ENCODE data around the gene TMEM208. TPM values are rescaled to one million over a fixed set of nuclear protein-coding genes. Genes with fewer than 3 reads are reported as not detected.

Gene TMEM208
- total RNA-seq, 1 experiment from 2014 or later, result 43.3 TPM

DNA sequence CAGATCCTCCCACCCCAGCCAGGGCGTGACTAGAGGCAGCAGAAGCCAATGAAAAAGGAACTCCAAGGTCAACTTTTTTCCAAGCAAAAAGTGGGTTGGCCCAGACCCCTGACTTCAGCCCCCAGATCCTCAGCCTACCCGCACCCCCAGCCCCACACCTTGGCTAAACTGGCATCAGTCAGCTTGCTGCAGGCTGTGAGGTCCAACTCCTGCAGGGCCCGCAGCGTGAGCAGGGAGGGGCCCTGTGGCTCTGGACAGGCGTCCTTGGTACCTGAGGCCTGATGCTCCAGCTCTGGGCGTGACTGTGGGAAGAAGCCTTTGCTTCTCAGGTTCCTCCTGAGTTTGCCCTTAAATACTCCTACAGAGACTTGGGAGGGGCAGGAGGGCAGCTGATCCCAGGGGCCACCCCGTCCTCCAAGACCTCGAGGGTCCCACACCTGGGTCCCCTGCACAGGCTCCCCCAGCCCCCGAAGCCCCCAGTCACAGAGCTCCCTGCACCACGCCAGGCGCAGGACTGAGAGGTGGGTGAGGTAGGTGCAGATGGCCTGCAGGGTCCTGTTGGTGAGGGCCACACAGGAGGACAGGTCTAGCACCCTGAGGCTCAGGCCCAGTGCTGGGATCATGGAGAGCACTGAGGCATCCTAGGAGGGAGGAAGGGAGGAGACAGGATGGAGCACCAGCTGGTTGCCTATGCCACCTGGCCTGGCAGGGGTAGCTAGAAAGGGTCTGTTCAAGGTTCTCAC is 18.6 kb upstream of the TMEM208 start:
- DNase-seq (ENCODE audit: low read depth), result no peak

DNA sequence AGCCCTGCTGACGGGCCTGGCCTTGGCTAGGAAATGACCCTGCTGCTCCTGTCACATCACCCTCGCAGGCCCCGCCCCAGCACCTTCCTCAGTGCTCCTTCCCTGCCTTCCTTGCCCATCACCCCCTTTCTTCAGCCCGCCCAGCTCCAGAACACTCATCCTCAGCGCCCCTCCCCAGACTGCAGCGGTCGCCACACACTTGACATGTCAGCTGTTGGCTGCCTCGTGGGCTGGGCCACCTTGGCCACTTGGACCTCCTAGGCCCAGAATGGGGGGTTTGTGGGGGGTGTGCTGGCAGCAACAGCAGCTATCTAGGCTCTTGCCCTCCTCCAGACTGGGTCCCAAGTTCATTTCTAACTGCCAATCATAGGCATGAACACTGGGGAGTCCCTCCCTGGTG is 17.4 kb upstream of the TMEM208 start:
- no peak for DNase-seq (ENCODE audit: low read depth)

DNA sequence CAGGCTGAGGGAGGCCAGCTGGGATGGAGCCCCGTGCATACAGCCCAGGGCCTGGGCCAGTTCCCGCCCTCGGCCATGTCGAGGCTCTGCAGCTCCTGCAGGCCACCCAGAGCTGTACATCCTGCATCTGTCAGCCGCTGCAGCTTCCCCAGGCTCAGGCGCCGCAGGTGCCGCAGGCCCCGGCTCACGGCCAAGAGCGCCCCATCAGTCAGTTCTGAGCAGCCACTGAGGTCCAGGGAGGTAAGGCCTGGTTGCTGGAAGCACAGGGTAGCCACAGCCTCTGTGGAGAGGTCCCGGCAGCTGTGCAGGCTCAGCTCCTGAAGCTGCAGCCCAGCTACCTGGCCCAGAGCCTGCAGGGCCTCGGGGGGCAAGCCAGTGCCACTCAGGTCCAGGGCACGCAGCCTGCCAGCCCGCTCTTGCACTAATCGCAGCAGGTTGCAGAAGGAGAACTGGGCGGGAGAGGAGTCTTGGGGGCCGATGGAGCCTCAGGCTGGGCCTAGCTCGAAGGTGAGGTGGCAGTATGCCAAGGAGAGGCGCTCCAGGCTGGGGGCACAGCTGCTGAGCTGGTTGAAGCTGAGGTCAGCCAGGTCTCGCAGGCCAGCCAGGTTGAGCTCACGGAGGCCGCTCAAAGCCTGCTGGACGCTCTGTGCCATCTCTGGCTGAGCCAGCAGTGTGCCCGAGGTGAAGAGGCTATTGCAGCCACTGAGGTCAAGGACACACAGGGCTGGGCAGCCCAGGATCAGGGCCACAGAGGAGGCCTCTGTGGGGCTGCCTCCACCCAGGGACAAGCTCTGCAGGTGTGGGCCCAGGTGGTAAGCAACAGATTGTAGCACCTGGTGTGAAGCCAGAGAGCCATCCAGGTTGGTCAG is 16.6 kb upstream of the TMEM208 start:
- no peak for DNase-seq (ENCODE audit: low read depth)

DNA sequence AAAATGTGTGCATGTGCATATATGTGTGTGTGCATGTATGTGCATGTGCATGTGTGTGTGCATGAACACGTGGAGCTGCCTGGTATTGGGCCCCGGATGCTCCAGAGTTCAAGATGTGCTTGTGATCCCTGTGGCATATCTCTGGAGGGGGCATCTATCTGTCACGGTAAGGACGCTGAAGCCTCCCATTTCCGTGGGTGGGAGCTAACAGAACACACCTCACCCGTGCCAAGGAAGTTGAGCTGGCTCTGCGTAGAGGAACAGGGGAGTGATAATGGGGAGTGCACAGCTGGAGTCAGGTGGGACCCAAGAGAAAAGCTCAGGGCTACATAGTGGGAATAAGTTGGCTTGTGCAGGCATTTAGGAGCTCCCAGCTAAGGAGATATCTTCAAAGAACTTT is 15.3 kb upstream of the TMEM208 start:
- no peak for DNase-seq (ENCODE audit: low read depth)

DNA sequence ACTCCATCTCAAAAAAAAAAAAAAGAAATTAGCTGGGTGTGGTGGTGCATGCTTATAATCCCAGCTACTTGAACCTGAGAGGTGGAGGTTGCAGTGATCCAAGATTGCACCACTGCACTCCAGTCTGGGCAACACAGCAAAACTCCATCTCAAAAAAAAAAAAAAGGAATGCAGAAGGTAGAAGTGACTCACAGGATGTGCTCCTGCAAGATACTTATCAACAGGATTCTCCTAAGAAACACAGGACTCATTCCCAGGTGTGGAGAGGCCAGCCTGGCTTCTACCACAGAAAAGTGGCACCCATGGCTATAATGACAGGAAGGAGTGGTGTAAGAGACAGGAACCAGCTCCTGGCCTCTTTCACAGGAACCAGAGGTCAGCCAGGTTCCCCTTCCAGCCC is 14.2 kb upstream of the TMEM208 start:
- no peak for DNase-seq (ENCODE audit: low read depth)

DNA sequence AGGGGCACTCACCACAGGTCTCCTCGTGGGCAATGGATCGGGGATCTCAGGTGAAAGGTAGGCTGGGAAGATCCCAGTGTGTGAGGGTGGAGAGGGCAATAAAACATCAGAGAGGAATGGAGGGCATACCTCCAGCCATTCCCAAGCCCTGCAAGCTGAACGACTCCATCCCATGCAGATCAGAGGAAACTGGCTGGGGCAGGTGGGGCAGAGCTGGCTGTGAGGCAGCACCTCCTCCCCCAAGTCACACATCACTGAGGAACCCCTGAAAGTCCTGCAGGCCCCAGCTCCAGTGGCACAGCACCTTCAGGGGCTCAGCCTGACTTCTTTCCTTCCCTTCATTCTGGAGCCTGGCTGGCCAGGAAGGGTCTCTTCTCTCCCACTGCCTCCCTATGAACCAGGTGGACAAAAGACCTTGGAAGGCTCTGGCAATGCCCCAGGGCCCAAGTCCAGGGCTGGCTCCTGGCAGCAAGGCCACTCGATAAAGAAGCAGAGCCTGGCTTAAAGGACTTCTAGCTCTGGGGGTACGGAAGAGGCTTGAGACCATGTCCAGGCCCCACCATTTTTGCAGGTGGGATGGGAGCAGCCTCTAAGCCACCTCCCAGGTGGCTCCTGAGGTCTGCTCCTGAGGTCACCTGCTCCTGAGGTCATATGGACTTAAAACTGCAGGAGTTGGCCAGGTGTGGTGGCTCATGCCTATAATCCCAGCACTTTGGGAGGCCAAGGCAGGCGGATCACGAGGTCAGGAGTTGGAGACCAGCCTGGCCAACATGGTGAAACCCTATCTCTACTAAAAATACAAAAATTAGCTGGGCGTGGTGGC is 13.5 kb upstream of the TMEM208 start:
- DNase-seq (ENCODE audit: low read depth), result no peak

DNA sequence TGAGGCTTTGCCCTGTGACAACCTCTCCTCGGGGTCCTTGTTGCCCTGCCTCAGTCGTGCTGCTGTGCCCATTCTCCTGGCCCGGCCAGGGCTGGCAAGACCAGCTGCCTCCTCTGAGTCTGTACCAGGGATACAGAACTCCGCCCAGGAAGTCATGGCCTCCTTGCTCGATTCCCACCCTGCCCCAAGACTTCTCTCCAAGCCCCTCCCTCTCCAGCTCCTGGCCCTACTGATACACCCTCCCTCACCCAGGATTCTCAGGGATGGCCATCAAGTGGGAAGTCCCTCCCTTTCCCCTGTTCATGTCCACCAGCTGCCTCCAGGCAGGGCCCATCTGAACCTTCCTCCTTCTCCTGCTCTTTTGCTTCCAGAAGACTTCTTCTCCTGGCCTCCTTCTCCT is 11.2 kb upstream of the TMEM208 start:
- DNase-seq (ENCODE audit: low read depth), result no peak

DNA sequence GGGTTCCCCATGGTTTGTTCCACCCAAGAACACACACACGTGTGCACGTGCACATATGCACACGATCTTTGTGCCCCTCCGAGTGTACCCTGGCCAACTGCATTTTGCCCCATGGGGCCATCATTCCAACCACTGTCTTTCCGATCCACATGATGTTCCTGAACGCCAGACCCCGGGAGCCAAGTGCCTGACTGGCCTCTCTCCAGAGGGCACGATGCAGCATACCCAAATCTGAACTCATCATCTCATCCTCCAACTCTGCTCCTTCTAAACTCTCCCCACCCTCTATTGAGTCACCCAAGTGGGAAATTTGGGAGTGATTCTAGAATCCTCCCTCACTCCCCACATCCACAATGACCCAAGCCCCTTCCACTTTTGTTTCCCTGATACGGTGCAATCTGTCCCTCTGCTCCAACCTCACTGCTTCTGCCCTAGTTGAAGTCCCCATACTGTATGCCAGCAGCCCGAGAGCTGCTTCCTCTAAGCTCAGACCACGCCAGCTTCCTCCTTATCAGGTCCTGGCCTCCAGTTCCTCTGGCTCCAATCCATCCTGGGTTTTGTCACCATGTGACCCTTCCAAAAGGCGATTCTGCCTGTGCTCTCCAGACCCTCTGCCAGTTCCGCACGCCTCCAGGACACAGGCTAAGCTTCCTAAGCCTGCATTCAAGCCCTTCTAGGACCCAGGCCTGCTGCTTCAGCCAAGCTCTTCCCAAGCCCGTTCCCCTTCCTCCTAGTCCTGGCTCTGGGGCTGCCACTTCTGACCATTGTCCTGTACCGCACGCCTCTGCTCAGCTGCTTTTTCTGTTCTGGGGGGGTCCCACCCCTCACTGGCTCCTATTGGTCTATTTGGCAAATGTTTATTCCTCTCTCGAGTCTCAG is 10.1 kb upstream of the TMEM208 start:
- DNase-seq (ENCODE audit: low read depth), result no peak

DNA sequence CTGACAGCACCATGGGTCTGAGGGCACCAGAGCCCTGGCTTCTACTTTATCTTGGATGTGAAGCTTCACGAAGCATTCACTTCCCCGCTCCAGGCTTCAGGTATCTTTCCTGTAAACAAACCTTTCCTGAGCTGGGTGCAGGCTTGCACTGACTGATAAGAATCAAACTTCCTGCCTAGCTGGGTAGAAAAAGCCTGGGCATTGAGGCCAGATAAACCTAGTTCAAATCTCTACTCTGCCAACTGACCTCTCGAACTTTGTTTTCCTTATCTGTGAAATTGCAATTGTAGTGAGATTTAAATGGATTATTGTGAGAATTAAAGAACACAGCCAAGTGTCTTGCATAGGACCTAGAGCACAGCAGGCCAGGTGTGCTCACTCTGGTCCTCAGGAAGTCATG is 2.9 kb upstream of the TMEM208 start:
- DNase-seq (ENCODE audit: low read depth), result no peak

DNA sequence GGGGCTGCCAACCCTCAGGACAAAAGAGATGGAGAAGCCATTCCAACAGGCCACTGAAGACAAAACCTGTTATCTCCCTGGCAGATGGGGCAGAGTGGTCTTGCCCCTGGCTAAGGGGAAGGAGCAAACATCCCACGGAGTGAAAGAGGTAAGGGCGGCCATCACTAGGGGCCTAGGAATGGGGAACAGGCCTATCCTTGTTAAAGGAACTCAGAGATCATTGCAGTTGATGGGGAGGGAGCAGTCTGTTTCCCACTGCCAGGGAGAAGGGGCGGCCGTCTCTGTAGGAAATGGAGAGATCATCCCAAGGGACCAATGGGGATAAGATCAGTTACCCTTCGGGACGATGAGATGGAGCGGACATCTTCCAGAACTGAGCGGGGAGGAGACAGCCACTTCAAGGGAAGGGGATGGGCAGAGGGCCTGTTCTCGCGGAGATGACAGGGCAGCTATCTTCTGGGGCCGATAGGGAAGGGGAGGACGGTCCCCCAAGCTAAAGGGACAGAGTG is 581 bp upstream of the TMEM208 start:
- no peak for DNase-seq (ENCODE audit: low read depth)

DNA sequence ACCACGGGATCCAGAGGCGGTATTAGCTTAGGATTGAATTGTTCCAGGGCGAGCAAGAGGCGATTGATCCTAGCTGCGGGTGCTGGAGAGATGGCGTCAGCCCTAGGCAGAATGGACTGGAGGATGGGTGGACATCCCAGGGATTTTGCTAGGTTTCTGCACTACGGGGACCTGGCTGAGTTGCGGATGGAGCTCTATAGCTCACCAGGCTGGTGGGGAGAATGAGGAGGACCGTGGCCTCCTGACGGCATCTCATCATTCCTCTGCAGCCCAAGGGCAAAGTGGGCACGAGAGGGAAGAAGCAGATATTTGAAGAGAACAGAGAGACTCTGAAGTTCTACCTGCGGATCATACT is 614 bp downstream of the TMEM208 start:
- DNase-seq (ENCODE audit: low read depth), result no peak

DNA sequence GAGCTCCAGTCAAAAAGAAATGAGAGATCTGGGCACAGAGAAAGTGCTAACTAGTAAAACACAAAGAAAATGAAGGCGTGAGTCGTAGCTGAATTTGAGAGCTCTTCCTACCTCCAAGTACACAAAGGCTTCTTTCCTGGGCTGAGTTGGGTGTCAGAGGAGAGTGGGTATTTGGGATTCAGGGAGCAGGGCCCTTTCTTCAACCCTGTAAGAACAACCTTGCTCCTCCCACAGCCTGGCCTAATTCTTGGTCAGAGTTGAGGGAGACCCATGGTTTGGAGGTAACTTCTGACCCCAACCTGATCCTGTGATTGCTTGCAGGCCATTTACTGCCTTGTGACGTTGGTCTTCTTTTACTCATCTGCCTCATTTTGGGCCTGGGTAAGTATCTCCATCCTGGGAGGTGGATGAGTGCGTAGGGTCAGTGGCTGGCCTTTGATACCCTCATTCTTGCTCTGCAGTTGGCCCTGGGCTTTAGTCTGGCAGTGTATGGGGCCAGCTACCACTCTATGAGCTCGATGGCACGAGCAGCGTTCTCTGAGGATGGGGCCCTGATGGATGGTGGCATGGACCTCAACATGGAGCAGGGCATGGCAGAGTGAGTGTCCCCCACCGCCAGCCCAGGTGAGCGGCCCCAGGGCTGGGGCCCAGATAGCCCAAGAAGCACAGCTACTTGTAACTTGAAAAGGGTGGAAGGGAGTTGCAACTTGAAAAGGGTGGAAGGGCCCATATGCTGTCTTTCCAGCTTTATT is 1.3 kb downstream of the TMEM208 start:
- no peak for DNase-seq (ENCODE audit: low read depth)

DNA sequence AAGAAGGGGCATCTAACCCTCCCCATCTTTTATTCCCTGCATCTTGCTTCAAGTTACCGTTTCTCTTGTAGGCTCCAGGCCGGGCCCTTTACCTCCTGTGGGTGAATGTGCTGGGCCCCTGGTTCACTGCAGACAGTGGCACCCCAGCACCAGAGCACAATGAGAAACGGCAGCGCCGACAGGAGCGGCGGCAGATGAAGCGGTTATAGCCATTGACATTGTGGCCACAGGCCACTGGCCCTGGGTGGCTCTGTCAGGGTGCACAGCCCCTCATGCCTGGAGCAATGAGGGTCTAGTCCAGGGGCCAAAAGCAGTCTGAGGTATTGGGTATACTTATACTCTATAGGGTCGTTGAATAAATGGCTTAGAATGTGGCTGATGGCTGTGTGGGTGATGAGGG is 2.0 kb downstream of the TMEM208 start:
- DNase-seq (ENCODE audit: low read depth), result no peak

DNA sequence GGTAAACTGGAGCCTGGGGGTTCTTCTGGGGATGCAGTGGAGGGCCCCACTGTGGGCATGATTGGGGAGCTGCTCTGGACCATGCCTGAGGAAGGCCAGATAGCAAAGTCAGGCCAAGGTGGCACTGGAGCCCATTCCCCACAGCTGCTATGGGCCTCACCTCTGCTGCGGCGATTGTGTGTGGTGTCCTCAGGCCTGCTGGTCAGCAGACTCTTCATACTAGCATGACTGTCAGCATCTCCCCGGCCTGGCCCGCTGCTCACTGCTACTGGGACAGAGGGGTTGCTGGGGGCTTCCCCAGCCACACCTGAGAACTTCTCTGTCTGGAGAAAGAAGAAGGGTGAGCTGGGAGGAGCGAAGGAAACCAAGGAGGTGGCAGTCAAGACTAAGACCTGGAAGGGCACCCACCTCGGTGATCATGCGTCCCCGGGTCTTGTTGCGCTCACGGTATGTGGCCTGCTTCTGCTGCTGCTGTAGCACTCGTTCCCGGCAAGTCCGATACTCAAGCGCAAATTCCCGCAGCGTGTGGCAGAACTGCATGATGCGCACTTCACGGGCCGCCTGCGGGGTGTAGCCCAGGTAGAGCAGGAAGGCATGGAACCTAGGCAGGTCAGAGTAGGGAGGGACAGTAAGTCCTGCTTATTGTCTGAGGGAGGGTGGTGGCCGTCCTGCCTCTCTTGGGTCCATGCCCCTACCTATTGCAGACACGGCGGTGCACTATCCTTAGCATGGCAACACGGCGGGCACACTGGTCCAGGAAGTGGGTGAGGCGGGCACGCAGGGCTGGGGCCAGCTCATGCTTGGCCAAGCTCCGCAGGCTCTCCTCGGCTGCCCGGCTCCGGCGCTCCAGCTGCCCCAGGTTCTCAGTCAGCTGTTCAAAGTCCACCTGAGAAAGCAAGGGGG is 3.2 kb downstream of the TMEM208 start:
- no peak for DNase-seq (ENCODE audit: low read depth)

DNA sequence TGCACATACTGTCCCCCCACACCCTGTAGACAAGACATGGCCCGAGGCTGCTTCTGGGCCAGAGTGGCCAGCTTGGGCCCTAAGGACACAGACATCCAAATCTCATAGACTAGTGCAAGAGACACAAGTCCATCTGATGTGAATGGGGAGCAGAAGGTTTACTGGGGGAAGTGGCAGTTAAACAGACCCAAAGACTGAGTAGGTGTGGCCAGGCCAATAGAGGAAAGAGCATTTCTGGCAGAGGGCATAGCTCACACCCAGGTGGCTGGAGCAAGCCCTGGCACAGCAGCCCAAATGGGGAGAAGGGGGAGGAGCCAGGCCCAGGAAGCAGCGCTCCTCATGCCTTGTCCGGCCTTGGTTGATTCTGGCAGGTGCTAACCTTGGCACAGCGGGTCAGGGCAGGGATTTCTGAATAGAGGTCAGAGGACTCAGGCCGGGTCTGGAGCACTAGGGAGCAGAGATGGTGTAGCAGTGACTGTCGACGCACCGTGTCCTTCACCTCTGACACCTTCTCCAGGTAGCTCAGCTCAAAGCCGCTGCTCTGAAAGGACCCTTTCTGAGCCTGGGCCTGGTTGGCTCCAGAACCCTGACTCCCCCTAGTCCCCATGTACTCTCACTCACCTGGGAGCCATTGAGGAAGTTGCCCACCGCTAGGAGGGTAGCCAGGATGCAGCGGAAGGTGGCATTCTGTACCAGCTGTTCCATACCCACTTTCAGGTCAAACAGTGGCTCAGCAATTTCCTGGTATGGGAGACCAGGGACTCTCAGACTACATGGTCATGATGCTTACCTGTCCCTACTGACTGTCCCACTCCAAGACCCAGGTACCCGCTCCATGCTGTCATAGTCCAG is 4.1 kb downstream of the TMEM208 start:
- no peak for DNase-seq (ENCODE audit: low read depth)

DNA sequence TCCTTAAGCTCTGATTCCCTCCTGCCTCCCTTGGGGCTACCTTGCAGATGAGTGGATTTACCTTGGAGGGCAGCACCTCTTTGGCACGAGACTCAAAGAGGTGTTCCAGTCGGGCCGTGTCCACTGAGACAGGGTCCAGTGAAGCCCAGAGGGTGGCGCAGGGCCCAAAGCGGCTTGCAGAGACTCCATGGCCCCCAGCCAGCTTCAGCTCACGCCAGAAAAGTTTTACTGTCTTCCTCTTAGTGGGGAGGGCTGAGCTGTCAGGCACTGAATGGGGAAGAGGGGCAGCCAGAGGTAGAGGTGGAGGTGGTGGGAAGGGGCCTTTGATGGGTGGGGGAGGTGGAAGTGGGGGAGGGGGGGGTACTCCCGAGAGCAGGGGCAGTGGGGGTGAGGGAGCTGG is 6.7 kb downstream of the TMEM208 start:
- DNase-seq (ENCODE audit: low read depth), result no peak

DNA sequence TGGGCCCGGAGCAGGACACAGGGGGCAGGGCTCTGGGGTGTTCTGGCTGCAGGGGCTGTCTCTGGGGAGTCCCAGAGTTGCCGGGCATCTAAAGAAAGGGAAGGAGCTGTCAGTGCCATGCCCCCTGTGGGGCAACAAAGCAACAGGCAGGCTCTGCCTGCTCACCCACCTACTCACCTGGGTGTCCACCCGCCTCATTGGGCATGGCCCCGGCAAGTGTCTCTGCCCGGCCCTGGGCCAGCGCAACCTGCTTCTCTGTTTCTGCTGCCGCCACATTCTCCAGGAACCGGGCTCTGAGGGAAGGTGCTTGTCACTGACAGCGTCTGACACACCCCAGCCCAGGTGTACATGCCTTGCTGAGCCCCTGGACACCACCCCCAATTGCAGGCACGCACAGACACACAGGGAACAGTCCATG is 7.3 kb downstream of the TMEM208 start:
- DNase-seq (ENCODE audit: low read depth), result no peak
